Measurements from ENCODE around the gene DNAJC27.

DNAJC27 gene

DNA sequence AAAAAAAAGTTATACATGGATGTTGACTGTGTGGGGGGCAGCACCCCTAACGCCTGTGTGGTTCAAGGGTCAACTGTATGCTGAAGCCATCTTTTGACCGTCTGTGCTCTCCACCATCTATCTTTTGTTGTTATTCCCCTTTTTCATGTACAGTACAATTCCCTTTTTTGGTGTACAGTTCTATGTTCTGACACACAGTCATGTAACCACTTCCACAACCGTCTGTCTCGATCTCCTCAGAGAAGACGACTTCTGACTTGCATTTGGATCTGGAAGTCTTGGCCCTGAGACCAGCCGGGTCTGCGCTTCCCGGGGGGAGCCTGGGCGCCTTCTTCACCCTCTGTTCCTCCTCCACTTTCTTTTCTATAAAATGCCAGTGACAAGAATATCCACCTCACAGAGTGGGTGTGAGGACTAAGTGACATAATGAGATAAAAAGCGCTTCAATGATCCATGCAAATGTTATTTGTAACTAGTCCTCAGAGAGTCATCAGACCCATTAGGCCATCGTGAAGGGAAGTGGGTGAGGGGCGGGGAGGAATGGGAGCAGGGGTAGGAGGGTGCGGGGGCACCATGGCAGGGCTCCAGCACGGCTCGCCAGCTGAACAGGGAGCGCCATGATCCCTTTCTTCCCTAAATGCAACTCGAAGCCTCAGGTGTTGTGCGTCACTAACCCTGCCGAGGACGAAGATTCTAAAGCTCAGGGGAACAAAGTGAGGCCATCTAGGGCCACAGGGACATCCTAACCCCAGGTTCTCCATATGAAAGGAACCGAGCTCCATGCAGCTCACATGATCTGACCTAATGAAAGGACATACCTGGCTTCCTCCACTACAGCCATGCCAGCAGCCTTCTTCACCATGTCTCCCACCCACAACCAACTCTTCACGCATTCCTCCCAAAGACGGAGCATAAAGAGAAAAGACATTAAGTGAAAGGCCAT is 68.3 kb downstream of the DNAJC27 start:
- no peak for DNase-seq

DNA sequence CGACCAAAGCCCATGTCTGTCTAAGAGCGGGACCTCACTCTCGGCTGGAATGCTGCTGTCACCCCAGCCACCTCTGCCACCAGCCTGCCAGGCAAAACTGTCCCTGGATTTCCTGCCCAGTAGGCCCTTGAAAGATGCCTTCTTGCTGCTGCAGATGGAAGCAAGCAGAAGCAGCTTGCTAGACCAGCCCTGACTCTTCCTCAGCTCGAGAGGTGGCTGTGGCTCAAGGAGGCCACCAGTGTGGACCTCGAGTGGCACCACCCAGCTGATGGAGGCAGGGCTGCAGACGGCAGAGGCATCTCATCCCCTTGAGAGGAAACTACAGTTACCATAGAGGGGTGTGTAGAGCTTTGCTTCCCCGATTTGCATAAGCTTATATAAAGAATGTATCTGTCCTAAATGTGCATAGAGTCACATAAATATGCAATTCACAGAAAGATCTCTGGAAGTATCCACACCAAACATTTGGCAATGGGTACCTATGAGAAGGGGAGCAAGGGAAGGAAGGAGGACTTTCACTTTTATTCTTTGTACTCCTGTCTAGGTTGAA is 72.3 kb downstream of the DNAJC27 start:
- no peak for DNase-seq

DNA sequence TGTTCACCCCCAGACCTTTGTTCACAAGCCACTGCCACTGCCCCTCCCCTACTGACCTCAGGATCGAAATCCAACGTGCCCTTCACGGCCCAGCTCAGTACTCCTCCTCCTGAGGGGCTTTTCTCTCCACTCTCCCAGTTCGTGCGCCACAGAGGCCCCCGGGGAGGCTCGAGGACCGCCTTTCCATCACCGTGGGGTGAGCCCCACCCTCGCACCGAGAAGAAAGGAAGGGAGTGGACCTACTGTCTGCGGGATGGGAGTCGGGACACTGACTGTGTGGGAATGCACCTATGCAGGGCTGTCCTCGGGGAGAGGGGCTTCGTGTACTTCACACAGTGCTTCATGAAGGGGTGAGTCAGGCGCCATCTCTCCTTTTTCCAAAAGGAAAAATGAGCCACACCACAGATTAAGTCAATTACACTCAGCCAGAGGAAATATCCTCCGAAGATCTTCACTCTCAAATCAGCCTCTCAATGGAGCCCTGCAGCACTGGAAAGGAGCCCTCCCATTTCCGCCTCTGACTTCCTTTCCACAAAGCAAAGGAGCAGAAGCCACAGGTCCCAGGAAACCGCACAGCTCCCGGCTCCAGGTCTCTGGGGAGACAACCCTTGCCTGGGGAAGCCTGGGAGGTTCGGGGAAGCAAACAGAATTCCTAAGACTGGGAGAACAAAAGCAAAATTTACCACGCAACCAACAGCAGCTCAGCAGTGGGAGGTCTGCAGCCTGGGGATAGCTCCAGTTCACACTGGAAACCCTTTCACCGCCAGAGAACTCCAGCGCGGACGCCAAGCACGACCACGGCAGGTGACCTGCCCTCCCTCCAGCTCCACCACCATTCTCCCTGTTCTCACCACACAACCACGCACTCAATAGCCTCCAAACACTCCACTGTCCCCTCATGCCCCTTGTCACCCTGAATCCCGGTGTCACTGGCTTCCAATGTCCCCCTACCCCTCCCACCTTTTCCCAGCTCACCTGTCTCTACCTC is 73.3 kb downstream of the DNAJC27 start:
- DNase-seq = no peak

DNA sequence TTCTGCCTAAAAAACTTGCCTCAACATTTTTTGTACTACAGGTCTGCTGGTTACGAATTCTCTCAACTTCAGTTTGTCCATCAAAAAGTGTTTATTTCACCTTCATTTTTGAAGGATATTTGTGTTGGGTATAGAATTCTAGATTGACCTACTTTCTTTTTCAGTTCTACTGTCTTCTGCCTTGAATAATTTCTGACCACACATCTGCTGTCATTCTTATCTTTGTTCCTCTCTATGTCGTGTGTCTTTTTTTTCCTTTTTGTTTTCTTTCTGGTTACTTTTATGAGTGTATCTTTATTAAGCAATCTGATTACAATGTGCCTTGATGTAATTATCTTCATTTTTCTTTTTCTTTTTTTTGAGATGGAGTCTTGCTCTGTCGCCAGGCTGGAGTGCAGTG is 77.0 kb downstream of the DNAJC27 start:
- no peak for DNase-seq

DNA sequence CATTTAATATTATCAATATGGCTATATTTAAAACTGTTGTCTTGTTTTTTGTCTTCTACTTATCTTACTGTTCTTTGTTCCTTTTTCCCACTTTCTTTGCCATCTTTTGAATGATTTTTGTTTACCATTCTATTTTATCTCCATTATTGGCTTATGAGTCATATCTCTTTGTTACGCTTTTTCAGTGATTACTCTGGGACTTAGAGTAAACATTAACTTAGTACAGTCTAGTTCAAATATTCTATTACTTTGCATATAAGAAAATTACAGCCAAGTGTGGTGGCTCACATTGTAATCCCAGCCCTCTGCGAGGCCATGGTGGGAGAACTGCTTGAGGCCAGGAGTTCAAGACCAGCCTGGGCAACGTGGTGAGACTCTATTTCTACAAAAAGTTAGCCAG is 77.8 kb downstream of the DNAJC27 start:
- DNase-seq = no peak
